K562 (cell line): ENCODE measurements around the gene PODN. TPM values are rescaled to one million over a fixed set of nuclear protein-coding genes. Genes with fewer than 3 reads are reported as not detected.

ENCODE experiments used
- ATAC-seq: fragments of 200-7000 bp; cut with Tn5 transposase; 3 replicates; pipeline ENCODE4 v1.9.1; 2020; ENCODE audit warnings: moderate library complexity
- BruUV-seq: library from RNA; stranded (reverse); fragments of 400-500 nt; replicated peaks from 2 replicates; lab custom pipeline; 2021; lab: Mats Ljungman, UMichigan
- CTCF ChIA-PET: fragments of 300-600 bp; formaldehyde crosslinking; extraction: SDS; loops from one replicate; lab custom pipeline; 2021; ENCODE audit warnings: low intra/inter-chr PET ratio; lab: Yijun Ruan, JAX
- POLR2A ChIA-PET: fragments of 300-600, 350-650 bp; sonication (Branson Sonifier 250); formaldehyde crosslinking; extraction: SDS; loops from one replicate; lab custom pipeline; 2021; ENCODE audit warnings: antibody characterized with exemption, inconsistent platforms; lab: Yijun Ruan, JAX
- DNase-seq, 4 experiments: peaks; one replicate each; pipeline versions ENCODE4 v3.0.0 to v3.0.0-alpha.2; 2011 to 2018; ENCODE audit warnings: low spot score in 3 of 4, mixed read lengths in 3 of 4; ENCODE audit errors: extremely low read depth in 1 of 4
- FAIRE-seq: peaks from 2 replicates; lab custom pipeline; 2011; peaks lifted over from hg19 to GRCh38; lab: Jason Lieb, UNC
- H2AFZ ChIP-seq: 2 replicates; pipeline ENCODE4 v1.6.0; 2011; ENCODE audit warnings: low read depth, low read length, control low read depth, inconsistent platforms
- H3K27ac ChIP-seq: fragments of 200-600 bp; 3 replicates; pipeline ENCODE4 v1.8.0; 2011; ENCODE audit warnings: low read depth, mild to moderate bottlenecking, control low read depth, inconsistent platforms, low read length, moderate library complexity, mixed read lengths; ENCODE audit errors: extremely low read depth
- H3K27me3 ChIP-seq, 2 experiments: fragments of 300-600 bp in 1 of 2; 2 replicates in 1 of 2; 3 replicates in 1 of 2; pipeline versions ENCODE4 v1.6.0 to v1.8.0; 2011; ENCODE audit warnings: inconsistent platforms in 2 of 2, low read length in 2 of 2, mild to moderate bottlenecking in 1 of 2, mixed read lengths in 1 of 2, moderate library complexity in 1 of 2; ENCODE audit not compliant: control insufficient read depth in 2 of 2, insufficient read depth in 2 of 2
- H3K36me3 ChIP-seq: fragments of 300-600 bp; 3 replicates; pipeline ENCODE4 v1.8.0; 2011; ENCODE audit warnings: mild to moderate bottlenecking, low read length, inconsistent platforms; ENCODE audit not compliant: control insufficient read depth, insufficient read depth
- H3K4me1 ChIP-seq, 2 experiments: fragments of 200-600 bp in 1 of 2; replicated peaks in 1 of 2; 2 replicates in 1 of 2; 3 replicates in 1 of 2; pipeline versions ENCODE4 v1.5.1 to v1.8.0; 2011; ENCODE audit warnings: inconsistent platforms in 2 of 2, low read length in 2 of 2, mild to moderate bottlenecking in 1 of 2, mixed read lengths in 1 of 2, moderate library complexity in 1 of 2; ENCODE audit not compliant: control insufficient read depth in 2 of 2, insufficient read depth in 2 of 2
- H3K4me2 ChIP-seq: 2 replicates; pipeline ENCODE4 v1.6.1; 2011; ENCODE audit warnings: low read length, control low read depth, inconsistent platforms, mixed read lengths; ENCODE audit not compliant: insufficient read depth
- H3K4me3 ChIP-seq: fragments of 200-600 bp; sonication (generic), shearing (Covaris generic); 2 replicates; pipeline ENCODE4 v1.5.1; 2016; ENCODE audit warnings: control low read depth, inconsistent platforms
- H3K79me2 ChIP-seq: fragments of 200-600 bp; 3 replicates; pipeline ENCODE4 v1.8.0; 2011; ENCODE audit warnings: low read length, inconsistent platforms; ENCODE audit not compliant: control insufficient read depth, insufficient read depth
- H3K9ac ChIP-seq, 2 experiments: 2 replicates each; pipeline versions ENCODE4 v1.6.0 to v1.6.1; 2011; ENCODE audit warnings: low read depth in 2 of 2, low read length in 2 of 2, control low read depth in 1 of 2, inconsistent platforms in 1 of 2, mild to moderate bottlenecking in 1 of 2, mixed read lengths in 1 of 2; ENCODE audit not compliant: insufficient read depth in 1 of 2
- H3K9me1 ChIP-seq: one replicate; pipeline ENCODE4 v1.6.0; 2011; ENCODE audit warnings: inconsistent platforms, mild to moderate bottlenecking, low read length, moderate library complexity; ENCODE audit not compliant: control insufficient read depth, insufficient read depth
- H3K9me3 ChIP-seq: replicated peaks from 2 replicates; pipeline ENCODE4 v1.5.1; 2011; ENCODE audit warnings: low read depth, low read length, inconsistent platforms; ENCODE audit not compliant: control insufficient read depth, insufficient read depth
- H4K20me1 ChIP-seq: replicated peaks from 2 replicates; pipeline ENCODE4 v1.6.1; 2011; ENCODE audit warnings: low read length, inconsistent platforms, mixed read lengths; ENCODE audit not compliant: control insufficient read depth, insufficient read depth
- ARID1B ChIP-seq: fragments of 450-650 bp; IDR thresholded peaks from 2 replicates; pipeline ENCODE4 v1.6.1; 2016; ENCODE audit warnings: antibody characterized with exemption, mild to moderate bottlenecking, inconsistent platforms
- HLTF ChIP-seq: fragments of 450-650 bp; IDR thresholded peaks from 2 replicates; pipeline ENCODE4 v1.6.1; 2016
- KHSRP ChIP-seq: fragments of 450-650 bp; IDR thresholded peaks from 2 replicates; pipeline ENCODE4 v1.6.1; 2017
- MAFG ChIP-seq: fragments of 450-650 bp; conservative IDR thresholded peaks from 2 replicates; pipeline ENCODE4 v1.6.1; 2016; ENCODE audit warnings: missing genetic modification characterization, missing compliant biosample characterization
- TAL1 ChIP-seq: fragments of 450-650 bp; IDR thresholded peaks from 2 replicates; pipeline ENCODE4 v1.6.1; 2016; ENCODE audit warnings: mild to moderate bottlenecking
- TCF3 ChIP-seq: sonication (generic); formaldehyde crosslinking; IDR thresholded peaks from 2 replicates; pipeline ENCODE4 v1.4.0; 2020; ENCODE audit warnings: mild to moderate bottlenecking, missing genetic modification reagents
- TCFL5 ChIP-seq: fragments of 250-450 bp; sonication (Bioruptor Pico); conservative IDR thresholded peaks from 2 replicates; pipeline ENCODE4 v1.6.1; 2021; ENCODE audit warnings: mild to moderate bottlenecking, moderate library complexity, matching md5 sums
- ZNF408 ChIP-seq: fragments of 250-450 bp; sonication (Bioruptor Pico); IDR thresholded peaks from 2 replicates; pipeline ENCODE4 v1.4.0; 2020; ENCODE audit warnings: low read depth, mild to moderate bottlenecking, moderate library complexity
- ZNF707 ChIP-seq: fragments of 250-450 bp; sonication (Bioruptor Pico); conservative IDR thresholded peaks from 2 replicates; pipeline ENCODE4 v1.8.0; 2022; ENCODE audit warnings: inconsistent platforms, mild to moderate bottlenecking, moderate library complexity
- ZNF79 ChIP-seq: fragments of 250-450 bp; sonication (Bioruptor Pico); IDR thresholded peaks from 2 replicates; pipeline ENCODE4 v1.4.0; 2020; ENCODE audit warnings: low read depth, mild to moderate bottlenecking, moderate library complexity
- ZSCAN29 ChIP-seq: fragments of 450-650 bp; IDR thresholded peaks from 2 replicates; pipeline ENCODE4 v1.6.1; 2017
- ZZZ3 ChIP-seq: fragments of 450-650 bp; IDR thresholded peaks from 2 replicates; pipeline ENCODE4 v1.6.1; 2016; ENCODE audit warnings: antibody characterized with exemption, mild to moderate bottlenecking, moderate library complexity
- WGBS: fragments of 100-300 bp; shearing (Covaris generic); methylation state at CpG from one replicate; pipeline ENCODE4 v1.1.6; 2016; ENCODE audit warnings: low coverage, mixed read lengths; ENCODE audit not compliant: insufficient coverage; ENCODE audit errors: missing lambda C conversion rate; 5-methylcytosine and 5-hydroxymethylcytosine counted together
- in situ Hi-C: fragments of 300-500 bp; cut with MboI; formaldehyde crosslinking; loops from 4 replicates; pipeline ENCODE4 v1.15.0; 2018; ENCODE audit warnings: inconsistent platforms, mixed read lengths
- intact Hi-C: fragments of 100-400 bp; cut with micrococcal nuclease; formaldehyde crosslinking; loops from 2 replicates; pipeline ENCODE4 v1.14.2; 2022
- polyA plus RNA-seq, 8 experiments: library from polyadenylated mRNA; depleted of rRNA in 4 of 8; stranded (reverse) in 5 of 8; unstranded in 3 of 8; fragments of >200 nt; fragmentation: Nextera tagmentation in 2 of 8; fragmentation: Illumina TruSeq in 1 of 8; extraction: Ambion mirVana in 2 of 8; extraction: Trizol in 1 of 8; gene quantifications; 2 replicates each; pipeline versions ENCODE4 v1.2.1 to v1.2.3, GENCODE V29; 2011 to 2014; ENCODE audit warnings: inconsistent platforms in 1 of 8, missing spikeins in 1 of 8
- total RNA-seq, 7 experiments: library from RNA; depleted of rRNA in 6 of 7; stranded (reverse); fragments of >200 nt in 6 of 7; fragmentation: Illumina TruSeq in 2 of 7; extraction: Trizol in 2 of 7; gene quantifications; 2 replicates each; pipeline versions ENCODE4 v1.2.1 to v1.2.3, GENCODE V29; 2011 to 2021; ENCODE audit warnings: low replicate concordance in 1 of 7
- TF ChIP-seq, protein P1 (sequence below): fragments of 250-450 bp; sonication (Bioruptor Pico); IDR thresholded peaks from 2 replicates; pipeline ENCODE4 v1.4.0; 2020; ENCODE audit warnings: mild to moderate bottlenecking
- TF ChIP-seq, protein P2 (sequence below), 2 experiments: fragments of 150-350 bp in 1 of 2; IDR thresholded peaks; 2 replicates each; pipeline ENCODE4 v1.6.1; 2012 to 2016; ENCODE audit warnings: low read depth in 2 of 2, low read length in 2 of 2, mild to moderate bottlenecking in 1 of 2, moderate library complexity in 1 of 2
- TF ChIP-seq, protein P3 (sequence below): sonication (generic); formaldehyde crosslinking; IDR thresholded peaks from 2 replicates; pipeline ENCODE4 v1.9.0; 2022; ENCODE audit warnings: mild to moderate bottlenecking, missing genetic modification reagents

The PODN gene
- total and polyA plus RNA-seq, 9 of the 15 experiments (the other 6 are each of a cell fraction or from before 2014, with no cell fraction given) = not detected

GRCh38 chr1:53080041-53080440, 18.0 kb downstream of the PODN start (continued):
- TF ChIP-seq ZSCAN29 (no peak), ZNF707 (CRISPR knock-in tag) (no peak)

DNA sequence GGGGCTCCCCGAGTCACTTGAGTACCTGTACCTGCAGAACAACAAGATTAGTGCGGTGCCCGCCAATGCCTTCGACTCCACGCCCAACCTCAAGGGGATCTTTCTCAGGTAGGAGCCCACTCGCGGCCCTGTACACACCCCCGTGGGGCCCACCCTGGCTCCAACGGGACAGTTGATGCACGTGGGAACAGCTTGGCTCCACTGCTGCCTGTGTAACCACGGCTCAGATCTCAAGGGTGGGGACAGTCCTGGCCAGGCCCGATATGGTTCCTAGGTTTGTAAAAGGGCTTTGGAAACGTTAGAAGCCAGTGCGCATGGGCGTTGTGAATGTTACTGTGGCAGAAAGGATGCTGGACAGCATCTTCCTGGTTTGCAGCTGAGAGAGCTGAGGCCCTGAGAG, 18.8 kb downstream of the PODN start:
- Histone ChIP-seq H3K79me2 (no peaks in the 10 kb centered on the region), H3K4me2 (no peak overlapping the region), H3K9me3 (no peaks in the 10 kb centered on the region), H3K9ac (no peak overlapping the region), H4K20me1 (peaks cover 7% of the 10 kb centered on the region; the same call in 1 of the 2 replicates), H3K27ac (no peak overlapping the region), H3K9me1 (no peaks in the 10 kb centered on the region), H2AFZ (no peak overlapping the region), H3K4me3 (no peak overlapping the region), H3K4me1 (peaks cover 0 to 36% of the 10 kb centered on the region in 2 experiments; a peak in 3 of 5 replicates), H3K36me3 (no peaks in the 10 kb centered on the region), H3K27me3 (peaks cover 0 to 47% of the 10 kb centered on the region in 2 experiments; a peak in 3 of 5 replicates)
- ChIA-PET POLR2A (interaction anchor here (0.5 to 1.6 kb wide), 6 partner anchors 10 to 158 kb away, joined by 3 to 6 read pairs (median 3); partner anchors contain the start of gene MAGOH), CTCF (no interaction called here)
- ATAC-seq (peak; percentile 61), FAIRE-seq (peak; percentile 65), DNase-seq (peak in 2 of 4 experiments; percentile 45 to 57)
- no TSS peak for BruUV-seq
- intact Hi-C loops = no loop called here
- in situ Hi-C loops = no loop called here
- WGBS = 7% methylated on average over 15 of the region's 15 CpGs
- TF ChIP-seq TAL1 (0 out of 2 replicates have a peak, but pooled peaks have one; percentile 15), TCF3 (CRISPR knock-in tag) (peak; percentile 44), ZZZ3 (no peak), KHSRP (no peak), ZNF79 (no peak), TCFL5 (CRISPR knock-in tag) (no peak), ZNF408 (CRISPR knock-in tag) (no peak), MAFG (tag) (no peak), ARID1B (peak; percentile 15; the same call in 1 of the 2 replicates), HLTF (no peak)
- TF ChIP-seq, protein P1, sequence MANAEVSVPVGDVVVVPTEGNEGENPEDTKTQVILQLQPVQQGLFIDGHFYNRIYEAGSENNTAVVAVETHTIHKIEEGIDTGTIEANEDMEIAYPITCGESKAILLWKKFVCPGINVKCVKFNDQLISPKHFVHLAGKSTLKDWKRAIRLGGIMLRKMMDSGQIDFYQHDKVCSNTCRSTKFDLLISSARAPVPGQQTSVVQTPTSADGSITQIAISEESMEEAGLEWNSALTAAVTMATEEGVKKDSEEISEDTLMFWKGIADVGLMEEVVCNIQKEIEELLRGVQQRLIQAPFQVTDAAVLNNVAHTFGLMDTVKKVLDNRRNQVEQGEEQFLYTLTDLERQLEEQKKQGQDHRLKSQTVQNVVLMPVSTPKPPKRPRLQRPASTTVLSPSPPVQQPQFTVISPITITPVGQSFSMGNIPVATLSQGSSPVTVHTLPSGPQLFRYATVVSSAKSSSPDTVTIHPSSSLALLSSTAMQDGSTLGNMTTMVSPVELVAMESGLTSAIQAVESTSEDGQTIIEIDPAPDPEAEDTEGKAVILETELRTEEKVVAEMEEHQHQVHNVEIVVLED (CRISPR knock-in tag) = no peak
- TF ChIP-seq, protein P2, sequence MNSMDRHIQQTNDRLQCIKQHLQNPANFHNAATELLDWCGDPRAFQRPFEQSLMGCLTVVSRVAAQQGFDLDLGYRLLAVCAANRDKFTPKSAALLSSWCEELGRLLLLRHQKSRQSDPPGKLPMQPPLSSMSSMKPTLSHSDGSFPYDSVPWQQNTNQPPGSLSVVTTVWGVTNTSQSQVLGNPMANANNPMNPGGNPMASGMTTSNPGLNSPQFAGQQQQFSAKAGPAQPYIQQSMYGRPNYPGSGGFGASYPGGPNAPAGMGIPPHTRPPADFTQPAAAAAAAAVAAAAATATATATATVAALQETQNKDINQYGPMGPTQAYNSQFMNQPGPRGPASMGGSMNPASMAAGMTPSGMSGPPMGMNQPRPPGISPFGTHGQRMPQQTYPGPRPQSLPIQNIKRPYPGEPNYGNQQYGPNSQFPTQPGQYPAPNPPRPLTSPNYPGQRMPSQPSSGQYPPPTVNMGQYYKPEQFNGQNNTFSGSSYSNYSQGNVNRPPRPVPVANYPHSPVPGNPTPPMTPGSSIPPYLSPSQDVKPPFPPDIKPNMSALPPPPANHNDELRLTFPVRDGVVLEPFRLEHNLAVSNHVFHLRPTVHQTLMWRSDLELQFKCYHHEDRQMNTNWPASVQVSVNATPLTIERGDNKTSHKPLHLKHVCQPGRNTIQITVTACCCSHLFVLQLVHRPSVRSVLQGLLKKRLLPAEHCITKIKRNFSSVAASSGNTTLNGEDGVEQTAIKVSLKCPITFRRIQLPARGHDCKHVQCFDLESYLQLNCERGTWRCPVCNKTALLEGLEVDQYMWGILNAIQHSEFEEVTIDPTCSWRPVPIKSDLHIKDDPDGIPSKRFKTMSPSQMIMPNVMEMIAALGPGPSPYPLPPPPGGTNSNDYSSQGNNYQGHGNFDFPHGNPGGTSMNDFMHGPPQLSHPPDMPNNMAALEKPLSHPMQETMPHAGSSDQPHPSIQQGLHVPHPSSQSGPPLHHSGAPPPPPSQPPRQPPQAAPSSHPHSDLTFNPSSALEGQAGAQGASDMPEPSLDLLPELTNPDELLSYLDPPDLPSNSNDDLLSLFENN (IDR thresholded peaks at IDR 0.05; ENCODE audit: low read depth in 2 of 2, low read length in 2 of 2) = no peak
- TF ChIP-seq, protein P3, sequence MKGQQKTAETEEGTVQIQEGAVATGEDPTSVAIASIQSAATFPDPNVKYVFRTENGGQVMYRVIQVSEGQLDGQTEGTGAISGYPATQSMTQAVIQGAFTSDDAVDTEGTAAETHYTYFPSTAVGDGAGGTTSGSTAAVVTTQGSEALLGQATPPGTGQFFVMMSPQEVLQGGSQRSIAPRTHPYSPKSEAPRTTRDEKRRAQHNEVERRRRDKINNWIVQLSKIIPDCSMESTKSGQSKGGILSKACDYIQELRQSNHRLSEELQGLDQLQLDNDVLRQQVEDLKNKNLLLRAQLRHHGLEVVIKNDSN (CRISPR knock-in tag) = 0 out of 2 replicates have a peak, but pooled peaks have one; percentile 20
